GM21825 (cell line): ENCODE results near the gene MARK3.

Source experiments
- ATAC-seq: cut with Tn5 transposase; IDR thresholded peaks from one replicate; pipeline ENCODE4 v1.9.1; 2021; ENCODE audit warnings: mild to moderate bottlenecking, moderate library complexity; ENCODE audit not compliant: unreplicated experiment

The MARK3 gene

DNA sequence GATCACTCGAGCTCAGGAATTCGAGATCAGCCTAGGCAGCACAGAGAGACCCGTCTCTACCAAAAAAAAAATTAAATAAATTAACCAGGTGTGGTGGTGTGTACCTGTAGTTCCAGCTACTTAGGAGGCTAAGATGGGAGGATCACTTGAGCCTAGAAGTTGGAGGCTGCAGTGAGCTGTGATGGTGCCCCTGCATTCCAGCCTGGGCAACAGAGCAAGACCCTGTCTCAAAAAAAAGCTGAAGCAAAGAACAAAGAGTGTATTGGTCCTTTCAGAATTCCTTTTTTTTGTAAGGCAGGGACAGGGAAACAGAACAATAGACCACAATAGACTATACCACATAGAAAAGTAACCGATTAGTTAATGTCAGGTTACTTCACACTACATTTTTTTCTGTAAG, 47.4 kb downstream of the MARK3 start:
- ATAC-seq: no peak

DNA sequence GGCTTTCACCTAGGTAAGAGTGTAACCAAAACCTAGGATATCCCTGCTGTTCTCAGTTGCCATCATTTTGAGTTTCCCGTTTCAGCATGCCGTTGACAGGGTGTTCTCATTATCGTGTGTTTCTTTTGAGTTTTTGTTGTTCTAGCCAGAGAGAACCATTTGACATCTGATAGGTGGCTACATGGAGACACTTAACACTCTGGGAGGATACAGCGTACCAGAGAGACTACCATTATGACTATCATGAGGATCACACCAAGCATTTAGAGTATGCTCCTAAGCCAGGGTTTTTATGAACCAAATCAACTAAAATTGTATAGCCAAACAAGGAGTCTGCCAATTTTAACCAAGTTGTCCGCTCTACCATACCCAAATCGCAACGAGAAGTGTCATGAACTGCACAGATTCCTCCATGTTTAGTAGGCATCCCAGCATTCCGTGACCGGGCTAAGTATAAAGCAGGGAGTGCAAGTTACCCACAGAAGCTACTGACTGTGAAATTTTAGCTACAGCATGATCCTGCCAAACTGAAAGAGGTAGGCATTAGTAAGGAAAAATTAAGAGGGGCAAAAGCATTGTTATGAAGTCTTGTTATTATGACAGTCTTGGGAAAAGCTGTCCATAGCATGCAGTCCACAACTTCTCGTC, 48.8 kb downstream of the MARK3 start:
- ATAC-seq: no peak

DNA sequence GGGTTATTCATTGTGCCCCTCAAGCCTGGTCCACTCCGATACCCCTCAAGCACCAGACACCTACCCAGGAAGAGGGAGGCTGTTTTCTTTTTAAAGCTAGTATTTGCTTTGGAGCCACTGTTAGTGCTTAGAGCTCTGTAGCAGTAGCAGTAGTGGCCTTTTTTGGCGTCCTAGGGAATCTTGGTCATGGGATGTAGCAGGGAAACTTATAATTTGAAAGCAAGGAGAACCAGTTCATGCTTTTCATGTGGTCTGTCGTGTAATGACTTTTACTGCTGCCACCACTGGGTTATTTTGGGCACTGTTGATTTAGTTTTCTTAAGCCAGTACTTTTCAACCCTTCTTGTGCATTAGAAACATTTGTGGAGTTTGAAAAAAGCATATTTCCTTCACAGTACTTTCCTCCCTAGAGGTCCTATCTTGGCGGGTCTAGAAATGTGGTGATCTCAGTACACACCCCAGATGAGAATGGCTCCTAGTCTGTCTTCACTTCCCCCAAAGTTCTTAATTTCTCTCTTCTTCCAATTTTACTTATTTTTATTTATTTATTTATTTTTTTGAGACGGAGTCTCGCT, 49.7 kb downstream of the MARK3 start:
- ATAC-seq: no peak

DNA sequence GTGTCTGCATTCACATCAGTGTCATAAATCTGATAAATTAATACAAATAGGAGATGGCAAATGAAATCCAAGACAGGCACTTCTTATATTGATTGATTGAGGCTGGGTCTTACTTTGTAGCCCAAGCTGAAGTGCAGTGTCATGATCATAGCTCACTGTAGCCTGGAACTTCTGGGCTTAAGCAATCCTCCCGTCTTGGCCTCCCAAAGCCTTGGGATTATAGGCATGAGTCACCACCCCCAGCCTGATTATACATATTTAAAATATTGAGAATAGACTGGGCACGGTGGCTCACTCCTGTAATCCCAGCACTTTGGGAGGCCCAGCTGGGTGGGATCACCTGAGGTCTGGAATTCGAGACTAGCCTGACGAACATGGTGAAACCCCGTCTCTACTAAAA, 51.3 kb downstream of the MARK3 start:
- ATAC-seq: no peak

DNA sequence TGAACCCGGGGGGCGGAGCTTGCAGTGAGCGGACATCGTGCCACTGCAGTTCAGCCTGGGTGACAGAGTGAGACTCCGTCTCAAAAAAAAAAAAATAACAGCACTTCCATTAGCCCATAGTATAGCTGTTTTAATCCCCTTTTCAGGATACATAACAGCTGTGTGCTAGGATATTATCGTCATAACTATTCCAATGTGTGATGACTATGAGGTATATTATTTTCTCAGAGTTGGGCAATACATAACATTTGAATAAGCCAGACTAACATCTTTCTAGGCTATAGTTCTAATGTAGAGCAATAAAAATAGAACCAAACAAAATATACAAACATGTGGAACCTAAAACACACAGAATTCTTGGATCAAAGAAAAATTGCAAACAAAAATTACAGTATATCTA, 57.1 kb downstream of the MARK3 start:
- ATAC-seq: no peak

DNA sequence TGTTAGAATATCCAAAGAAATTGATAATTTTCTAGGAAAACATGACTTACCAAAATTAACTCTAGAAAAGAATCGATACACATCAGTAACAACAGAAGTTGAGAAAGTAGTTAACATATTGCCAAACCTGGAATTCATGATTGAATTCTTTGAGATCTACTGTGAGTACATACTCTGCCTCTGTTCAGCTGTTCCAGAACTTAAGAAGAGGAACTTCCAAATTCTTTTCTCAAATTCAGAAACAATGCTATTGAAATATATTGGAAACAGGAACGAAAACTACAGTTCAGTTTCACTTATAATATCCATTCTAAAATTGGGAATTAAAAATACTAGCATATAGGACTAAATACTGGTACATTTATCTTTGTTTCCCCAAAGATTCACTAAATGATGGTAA, 57.9 kb downstream of the MARK3 start:
- ATAC-seq: no peak

DNA sequence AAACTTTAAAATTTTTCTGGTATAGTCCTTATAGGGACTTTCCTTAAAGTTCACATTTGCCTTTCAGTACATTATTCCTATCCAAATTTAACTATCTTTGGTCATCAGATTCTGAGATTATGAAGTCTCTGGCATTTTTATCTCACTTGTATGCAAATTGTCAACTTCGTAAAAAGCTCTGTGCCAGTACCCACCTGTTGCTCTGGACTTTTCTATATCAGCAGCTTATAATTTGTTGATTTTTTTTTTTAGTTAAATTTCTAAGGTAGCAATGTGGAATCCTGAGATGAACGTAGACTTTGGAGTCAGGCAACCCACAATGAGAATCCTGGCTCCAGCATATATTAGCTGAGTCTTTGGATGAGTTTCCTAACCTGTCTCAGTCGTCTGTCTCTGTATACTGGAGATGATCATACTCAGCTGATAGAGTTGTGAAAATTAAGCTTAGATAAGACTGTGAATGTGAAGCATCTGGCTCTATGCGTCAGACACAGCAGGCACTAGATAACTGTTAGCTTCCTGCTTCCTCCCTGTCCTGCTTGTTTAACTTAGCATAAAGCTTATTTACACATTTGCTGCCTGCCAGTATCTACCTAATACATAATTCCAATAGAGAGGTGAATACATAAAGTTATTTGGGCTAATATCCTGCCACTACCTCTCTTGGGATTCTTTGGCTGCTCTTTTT, 59.8 kb downstream of the MARK3 start:
- no peak for ATAC-seq

DNA sequence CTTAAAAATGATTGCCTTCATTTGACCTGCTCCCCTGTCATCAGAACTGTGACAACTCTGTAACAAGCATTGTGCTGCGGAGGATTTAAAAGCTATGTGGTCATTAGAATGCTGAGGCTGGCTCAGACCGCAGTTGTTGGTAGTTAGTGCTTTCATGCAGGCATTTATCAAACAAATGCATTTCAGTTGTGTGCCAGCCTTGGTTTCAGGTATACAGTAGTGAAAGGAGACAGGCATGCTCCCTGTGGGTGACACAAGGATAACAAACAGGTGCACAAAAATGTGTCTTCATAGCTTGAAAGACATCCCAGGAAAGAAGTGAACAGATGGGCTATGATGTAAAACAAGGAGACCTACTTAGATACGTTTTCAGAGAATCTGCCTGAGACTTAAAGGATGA, 60.6 kb downstream of the MARK3 start:
- ATAC-seq: no peak

DNA sequence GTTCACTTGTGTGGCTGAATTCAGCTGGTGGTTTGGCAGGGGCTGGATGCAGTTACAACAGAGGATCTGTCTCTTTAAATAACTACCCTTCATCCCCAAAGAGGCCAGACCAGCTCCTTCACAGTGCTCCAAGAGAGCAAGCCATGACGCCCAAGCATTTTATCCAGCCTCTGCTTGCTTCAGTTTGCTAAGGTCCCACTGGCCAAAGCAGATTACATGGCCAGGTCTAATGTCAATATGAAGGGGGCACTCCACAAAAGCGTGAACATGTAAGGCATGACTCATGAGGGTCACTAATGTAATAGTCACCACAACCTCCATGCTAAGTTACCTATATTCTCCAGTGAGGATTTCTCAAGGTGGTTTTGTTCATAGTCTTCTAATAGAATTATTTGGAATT, 62.9 kb downstream of the MARK3 start:
- ATAC-seq: no peak

DNA sequence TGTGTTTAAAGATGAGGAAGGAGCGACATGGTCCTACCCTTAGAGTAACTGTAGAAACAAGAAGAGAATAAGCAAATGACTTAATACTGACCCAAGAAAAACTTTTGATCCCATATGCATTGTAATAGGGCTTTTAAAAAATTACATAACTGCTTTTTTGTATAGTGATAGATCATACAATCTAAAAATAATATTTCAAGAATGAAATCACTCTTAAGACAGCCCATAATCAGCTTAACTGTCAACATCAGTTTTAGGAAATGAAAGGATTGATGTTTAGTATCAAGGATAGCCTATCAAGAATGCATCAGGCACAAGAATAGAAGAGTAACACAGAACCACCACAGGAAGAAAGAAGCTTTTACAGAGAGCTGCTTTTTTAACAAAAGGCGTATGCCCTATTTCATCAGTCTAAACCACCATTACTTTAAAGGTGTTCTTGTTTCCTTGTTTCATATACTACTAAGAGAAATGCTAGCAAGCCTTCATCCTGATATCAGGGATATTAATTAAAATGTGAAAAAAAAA, 64.5 kb downstream of the MARK3 start:
- ATAC-seq: no peak

DNA sequence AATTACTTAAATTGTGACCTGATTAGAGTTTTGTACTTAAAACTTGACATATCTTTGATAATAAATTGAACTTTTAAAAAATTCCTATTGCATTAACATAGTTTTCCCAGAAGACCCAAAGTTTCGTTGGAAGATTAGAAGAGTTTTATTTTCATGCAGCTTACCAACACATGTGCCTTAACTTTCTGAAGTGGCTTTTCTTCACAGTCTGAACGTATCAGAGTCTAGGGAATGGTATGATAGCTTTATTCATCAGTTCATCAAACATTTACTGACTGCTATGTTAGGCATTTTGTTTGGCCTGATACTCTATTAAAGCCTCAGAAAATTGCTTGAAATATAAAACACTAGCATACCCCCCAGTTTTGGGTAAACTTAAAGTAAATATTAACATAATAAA, 65.2 kb downstream of the MARK3 start:
- ATAC-seq: no peak

DNA sequence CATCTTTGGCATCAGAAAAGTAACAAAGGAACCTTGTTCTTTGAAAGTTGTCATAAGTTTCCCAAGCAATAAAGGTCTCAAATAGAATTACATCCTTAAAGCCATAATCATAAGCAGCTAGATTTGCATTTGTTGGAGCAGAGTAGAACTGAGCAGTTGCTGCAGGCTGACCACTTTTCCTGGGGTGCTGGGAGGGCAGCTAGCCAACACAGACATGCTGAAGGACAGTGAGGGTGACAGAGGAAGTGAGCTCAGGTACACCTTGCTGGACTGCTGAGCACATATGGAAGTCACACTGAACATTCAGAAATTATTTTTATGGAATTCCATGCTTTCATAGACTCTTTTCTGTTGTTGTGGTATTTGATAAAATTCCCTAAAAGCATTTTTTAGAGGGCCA, 66.2 kb downstream of the MARK3 start:
- ATAC-seq: no peak

DNA sequence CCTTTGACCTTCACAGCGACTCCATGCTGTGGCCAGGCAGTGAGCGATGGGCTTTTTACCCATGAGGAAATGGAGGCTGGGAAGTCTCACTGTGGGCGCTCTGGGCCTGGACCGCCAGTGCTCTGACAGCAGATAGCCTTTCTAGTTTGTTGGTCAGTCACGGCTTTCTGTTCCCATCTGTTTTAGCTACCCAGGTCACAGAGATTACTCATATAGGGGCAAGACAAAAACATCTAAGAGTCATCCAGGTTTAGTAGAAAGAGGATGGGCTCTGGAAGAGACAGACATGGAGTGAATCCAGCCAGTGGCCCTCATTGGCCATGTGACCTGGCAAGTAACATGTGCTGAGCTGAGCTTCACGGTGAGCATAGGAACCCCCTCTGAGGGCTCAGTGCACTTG, 68.6 kb downstream of the MARK3 start:
- ATAC-seq: no peak

DNA sequence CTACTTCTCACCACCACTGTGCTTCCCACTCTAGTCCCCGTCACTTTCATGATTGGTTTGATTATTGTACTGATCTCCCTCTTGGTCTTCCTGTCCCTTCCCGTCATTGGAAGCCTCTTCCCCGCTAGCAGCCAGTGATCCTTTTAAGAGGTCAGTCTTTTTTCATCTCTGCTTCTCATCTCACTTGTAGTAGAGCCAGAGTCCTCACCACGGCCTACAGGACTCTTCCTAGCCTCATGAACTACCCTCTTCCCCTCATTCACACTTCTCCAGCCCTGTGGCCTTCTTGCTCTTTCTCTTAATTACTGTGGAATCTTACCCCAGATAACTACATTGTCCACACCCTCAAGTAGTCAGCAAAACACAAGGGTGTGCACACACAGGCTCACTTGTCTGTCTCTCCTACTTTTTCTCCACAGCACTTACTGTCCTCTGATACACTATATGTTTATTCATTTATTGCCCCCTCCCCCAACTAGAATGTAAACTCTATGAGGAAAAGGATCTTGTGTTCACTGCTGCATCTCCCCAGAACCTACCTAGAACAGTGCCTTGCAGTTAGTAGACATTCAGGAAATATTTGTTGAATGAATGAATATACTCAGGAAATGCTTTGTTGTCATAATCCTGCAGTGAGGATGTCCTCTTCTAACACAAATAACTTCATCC, 71.1 kb downstream of the MARK3 start:
- ATAC-seq: no peak

DNA sequence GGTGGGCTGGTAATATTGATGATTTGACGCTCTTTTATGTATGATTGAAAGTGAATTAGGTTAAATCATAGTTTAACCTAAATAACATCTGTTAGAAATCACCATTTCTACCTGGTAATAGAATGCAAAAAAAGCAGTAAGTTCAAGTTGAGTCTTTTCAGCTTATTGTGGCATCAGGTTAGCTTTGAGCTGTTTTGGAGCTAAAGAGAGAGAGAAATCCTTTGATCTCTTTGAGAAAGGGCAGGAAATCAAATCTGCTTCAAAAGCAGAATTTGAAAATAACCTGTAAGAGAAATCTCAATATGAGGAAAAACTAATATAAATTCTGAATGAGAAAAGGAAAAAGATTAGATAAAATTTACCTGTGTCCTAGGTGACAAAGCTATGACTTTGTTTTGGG, 75.2 kb downstream of the MARK3 start:
- no peak for ATAC-seq

DNA sequence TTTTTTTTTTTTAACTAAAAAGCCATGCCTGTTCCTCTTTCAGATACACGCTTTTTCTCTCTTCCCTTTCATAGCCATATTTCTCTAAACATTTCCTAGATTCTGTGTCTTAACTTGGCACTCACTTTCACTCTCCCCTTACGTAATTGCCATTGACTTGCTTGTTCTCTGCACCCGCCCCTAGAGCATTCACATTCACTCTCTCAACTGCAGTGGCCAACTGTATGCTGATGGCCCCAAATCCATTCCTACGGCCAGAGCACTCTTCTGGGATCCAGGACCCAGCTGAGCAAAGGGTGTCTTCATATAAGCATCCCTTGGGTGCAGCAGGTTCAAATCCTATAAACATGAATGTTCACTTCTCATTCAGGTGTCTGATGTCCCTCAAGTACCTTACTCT, 77.9 kb downstream of the MARK3 start:
- ATAC-seq: no peak

DNA sequence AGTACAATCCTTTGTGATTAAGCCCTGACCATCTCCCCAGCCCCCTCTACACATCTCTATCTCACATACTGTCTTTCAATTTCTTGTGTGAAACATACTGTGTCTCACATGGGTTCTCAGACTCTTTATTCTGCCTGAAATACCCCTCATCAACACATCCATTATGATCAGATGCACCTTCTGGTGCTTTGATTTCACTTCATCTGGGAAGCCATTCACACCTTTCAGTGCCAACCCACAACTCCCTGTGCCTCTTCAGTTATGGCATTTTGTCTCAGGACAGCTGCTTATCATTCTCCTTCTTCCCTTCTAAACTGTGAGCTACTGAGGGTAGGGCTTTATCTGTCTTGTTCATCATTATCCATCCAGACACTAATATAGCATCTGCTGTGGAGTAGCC, 78.6 kb downstream of the MARK3 start:
- ATAC-seq: no peak

DNA sequence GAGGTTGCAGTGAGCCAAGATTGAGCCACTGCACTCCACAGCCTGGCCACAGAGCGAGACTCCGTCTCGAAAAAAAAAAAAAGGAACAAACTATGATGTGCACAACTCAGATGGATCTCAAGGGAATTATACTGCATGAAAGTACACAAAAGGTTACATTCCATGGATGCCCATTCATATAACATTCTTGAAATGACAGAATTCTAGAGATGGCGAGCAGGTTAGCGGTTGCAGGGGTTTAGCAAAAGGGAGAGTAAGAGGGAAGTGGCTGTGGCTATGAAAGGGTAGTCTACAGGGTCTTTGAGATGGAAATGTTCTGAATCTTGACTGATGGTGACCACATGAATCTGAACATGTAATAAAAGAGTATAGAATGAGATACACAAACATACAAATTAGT, 87.7 kb downstream of the MARK3 start:
- no peak for ATAC-seq

DNA sequence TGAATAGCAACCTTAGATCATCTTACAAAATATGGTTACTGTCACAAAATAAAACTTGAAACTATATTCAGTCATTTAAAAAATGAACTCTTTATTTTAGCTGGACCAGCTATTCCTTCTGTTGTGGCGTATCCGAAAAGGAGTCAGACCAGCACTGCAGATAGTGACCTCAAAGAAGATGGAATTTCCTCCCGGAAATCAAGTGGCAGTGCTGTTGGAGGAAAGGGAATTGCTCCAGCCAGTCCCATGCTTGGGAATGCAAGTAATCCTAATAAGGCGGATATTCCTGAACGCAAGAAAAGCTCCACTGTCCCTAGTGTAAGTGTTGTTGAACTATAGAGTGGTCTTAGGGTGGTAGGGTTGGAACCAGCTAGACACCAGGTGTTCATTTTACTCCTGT, 89.7 kb downstream of the MARK3 start:
- no peak for ATAC-seq

DNA sequence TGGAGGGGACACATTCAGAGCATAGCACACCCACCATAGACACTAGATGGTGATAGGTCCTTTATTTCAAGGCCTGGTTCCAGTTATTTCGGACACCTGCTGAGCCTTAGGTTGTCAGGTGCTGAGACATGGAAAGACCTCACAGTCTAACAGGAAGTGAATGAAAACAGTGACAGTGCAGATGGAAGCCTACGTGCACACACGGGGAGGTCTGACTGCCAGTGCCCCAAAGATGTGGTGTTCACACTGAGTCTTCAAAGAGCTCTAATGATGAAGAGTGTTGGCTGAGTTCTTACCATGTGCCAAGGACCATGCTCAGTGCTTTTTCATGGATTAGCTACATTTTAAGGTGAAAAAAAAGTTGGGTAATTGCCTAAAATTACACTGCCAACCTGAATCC, 90.8 kb downstream of the MARK3 start:
- ATAC-seq: no peak

DNA sequence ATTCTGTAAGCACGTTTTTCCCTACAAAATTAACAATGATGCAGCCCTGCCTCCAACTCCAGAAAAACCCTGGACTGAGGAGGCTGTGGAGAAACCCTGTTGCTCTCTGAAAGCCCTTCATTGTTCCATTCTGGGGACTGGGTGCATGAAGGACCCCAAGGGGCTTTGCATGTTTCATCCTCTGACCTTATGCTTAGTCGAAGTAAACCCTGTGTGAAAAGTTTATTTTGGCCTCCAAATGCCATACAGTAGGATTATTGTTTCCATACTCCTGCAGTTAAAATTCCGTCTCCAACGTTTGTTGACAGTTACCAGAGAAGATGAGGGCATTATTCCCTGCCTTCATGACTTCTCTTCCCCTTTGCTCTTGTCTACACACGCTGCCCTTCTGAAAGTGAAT, 91.4 kb downstream of the MARK3 start:
- no peak for ATAC-seq

DNA sequence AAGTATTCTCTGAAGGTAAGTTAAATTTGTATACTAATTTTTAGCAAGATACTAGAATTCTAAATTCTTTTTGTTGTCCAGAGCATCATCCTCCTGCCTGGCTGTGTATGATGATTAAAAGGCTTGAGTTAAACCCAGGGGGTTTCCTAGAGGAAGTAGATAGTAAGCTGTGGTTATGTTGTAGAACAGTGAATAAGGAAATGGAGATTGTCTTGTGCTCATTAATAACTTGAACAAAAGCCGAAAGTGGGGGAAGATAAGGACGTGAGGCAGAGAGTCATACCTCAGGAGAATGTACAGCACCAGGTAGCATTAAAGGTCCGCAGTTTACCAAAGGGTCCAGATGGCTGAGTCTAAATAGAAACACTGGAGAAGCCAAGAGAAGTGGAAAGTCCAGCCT, 95.4 kb downstream of the MARK3 start:
- ATAC-seq: peak; percentile 86
